Stomach smooth muscle (tissue), 2 donors: ENCODE results near the gene UNC13B.
"Not testable (repeated sequence)": the region's sequence is repeated elsewhere in the genome, so short reads cannot be mapped to it uniquely, and the experiment has no call there.

ENCODE experiments used
- H3K27ac ChIP-seq: one replicate; pipeline ENCODE4 v1.7.0; 2013; ENCODE audit warnings: mild to moderate bottlenecking, low read length, inconsistent platforms
- H3K27me3 ChIP-seq, 2 donors: one replicate each; pipeline ENCODE4 v1.7.0; 2013; ENCODE audit warnings: low read length in 2 of 2; ENCODE audit not compliant: insufficient read depth in 2 of 2, control insufficient read depth in 1 of 2
- H3K36me3 ChIP-seq, 2 donors: one replicate each; pipeline ENCODE4 v1.7.0; 2013; ENCODE audit warnings: low read length in 2 of 2; ENCODE audit not compliant: control insufficient read depth in 2 of 2, insufficient read depth in 2 of 2
- H3K4me1 ChIP-seq: one replicate; pipeline ENCODE4 v1.7.0; 2013; ENCODE audit warnings: low read length; ENCODE audit not compliant: control insufficient read depth, insufficient read depth
- H3K4me3 ChIP-seq, 2 donors: one replicate each; pipeline ENCODE4 v1.7.0; 2013; ENCODE audit warnings: low read length in 2 of 2
- H3K9ac ChIP-seq, 2 donors: one replicate each; pipeline ENCODE4 v1.7.0; 2013; ENCODE audit warnings: low read length in 2 of 2, mild to moderate bottlenecking in 1 of 2
- H3K9me3 ChIP-seq, 2 donors: one replicate each; pipeline ENCODE4 v1.7.0; 2013; ENCODE audit warnings: low read length in 2 of 2; ENCODE audit not compliant: control insufficient read depth in 2 of 2
- donor health status: healthy.
- donor health status: Pancreatic carcinoma.

The UNC13B gene

GRCh38 chr9:35226651-35227050 is 64.8 kb downstream of the UNC13B start:
- Histone ChIP-seq H3K27me3 (no peaks in the 10 kb centered on the region), H3K9ac (no peak overlapping the region), H3K4me1 (no peaks in the 10 kb centered on the region), H3K36me3 (no peaks in the 10 kb centered on the region), H3K4me3 (no peak overlapping the region), H3K27ac (no peak overlapping the region), H3K9me3 (no peaks in the 10 kb centered on the region)

- no peaks in the 10 kb centered on the region for H3K9me3 ChIP-seq
- H3K27me3 ChIP-seq: no peaks in the 10 kb centered on the region
- no peaks in the 10 kb centered on the region for H3K4me1 ChIP-seq
- H3K27ac ChIP-seq: no peak overlapping the region
- no peak overlapping the region for H3K4me3 ChIP-seq
- no peak overlapping the region for H3K9ac ChIP-seq
- no peaks in the 10 kb centered on the region for H3K36me3 ChIP-seq
Observed at GRCh38 chr9:35227284-35227683, 65.5 kb downstream of the UNC13B start.

GRCh38 chr9:35229066-35229778 is 67.4 kb downstream of the UNC13B start:
- Histone ChIP-seq H3K4me1 (no peaks in the 10 kb centered on the region), H3K9ac (no peak overlapping the region), H3K9me3 (no peaks in the 10 kb centered on the region), H3K36me3 (no peaks in the 10 kb centered on the region), H3K27ac (no peak overlapping the region), H3K27me3 (no peaks in the 10 kb centered on the region), H3K4me3 (no peak overlapping the region)

- H3K27me3 ChIP-seq: no peaks in the 10 kb centered on the region
- H3K9me3 ChIP-seq: no peaks in the 10 kb centered on the region
- H3K4me1 ChIP-seq: no peaks in the 10 kb centered on the region
- no peaks in the 10 kb centered on the region for H3K36me3 ChIP-seq
- no peak overlapping the region for H3K4me3 ChIP-seq
- H3K9ac ChIP-seq: no peak overlapping the region
- H3K27ac ChIP-seq: no peak overlapping the region
Observed at GRCh38 chr9:35229779-35230143, 68.0 kb downstream of the UNC13B start.

- Histone ChIP-seq H3K36me3 (no peaks in the 10 kb centered on the region), H3K9ac (no peak overlapping the region), H3K27me3 (no peaks in the 10 kb centered on the region), H3K4me1 (no peaks in the 10 kb centered on the region), H3K9me3 (no peaks in the 10 kb centered on the region), H3K4me3 (no peak overlapping the region), H3K27ac (no peak overlapping the region)
Observed at GRCh38 chr9:35232867-35233544, 71.2 kb downstream of the UNC13B start.

GRCh38 chr9:35236692-35237091 is 74.9 kb downstream of the UNC13B start:
- Histone ChIP-seq H3K9ac (no peak overlapping the region), H3K4me3 (no peak overlapping the region), H3K9me3 (no peaks in the 10 kb centered on the region), H3K27ac (no peak overlapping the region), H3K36me3 (no peaks in the 10 kb centered on the region), H3K27me3 (no peaks in the 10 kb centered on the region), H3K4me1 (no peaks in the 10 kb centered on the region)

GRCh38 chr9:35237311-35237710 is 75.5 kb downstream of the UNC13B start:
- Histone ChIP-seq H3K27ac (no peak overlapping the region), H3K36me3 (no peaks in the 10 kb centered on the region), H3K9me3 (no peaks in the 10 kb centered on the region), H3K4me1 (no peaks in the 10 kb centered on the region), H3K9ac (no peak overlapping the region), H3K4me3 (no peak overlapping the region), H3K27me3 (no peaks in the 10 kb centered on the region)

GRCh38 chr9:35245945-35246344 is 84.1 kb downstream of the UNC13B start:
- not testable (repeated sequence) for H3K4me1 ChIP-seq, H3K4me3 ChIP-seq, H3K27me3 ChIP-seq, H3K27ac ChIP-seq, H3K36me3 ChIP-seq, H3K9me3 ChIP-seq, H3K9ac ChIP-seq

GRCh38 chr9:35253075-35253474 is 91.3 kb downstream of the UNC13B start:
- no peaks in the 10 kb centered on the region for H3K36me3 ChIP-seq

GRCh38 chr9:35254237-35254636 is 92.4 kb downstream of the UNC13B start:
- Histone ChIP-seq H3K27me3 (no peaks in the 10 kb centered on the region), H3K36me3 (no peaks in the 10 kb centered on the region), H3K9me3 (no peaks in the 10 kb centered on the region), H3K4me1 (no peaks in the 10 kb centered on the region), H3K9ac (no peak overlapping the region), H3K27ac (no peak overlapping the region), H3K4me3 (no peak overlapping the region)

More at GRCh38 chr9:35253075-35253474, 91.3 kb downstream of the UNC13B start:
- Histone ChIP-seq H3K4me3 (no peak overlapping the region), H3K4me1 (no peaks in the 10 kb centered on the region), H3K9me3 (no peaks in the 10 kb centered on the region), H3K27me3 (no peaks in the 10 kb centered on the region), H3K9ac (no peak overlapping the region), H3K27ac (no peak overlapping the region)
